Cerebellar nuclear complex (tissue), 1 donor: ENCODE measurements around the gene CPSF2.

Source experiments
- DNase-seq, 2 experiments: peaks; one replicate each; lab custom pipeline; 2025; lab: John Stamatoyannopoulos, UW

The CPSF2 gene

DNA sequence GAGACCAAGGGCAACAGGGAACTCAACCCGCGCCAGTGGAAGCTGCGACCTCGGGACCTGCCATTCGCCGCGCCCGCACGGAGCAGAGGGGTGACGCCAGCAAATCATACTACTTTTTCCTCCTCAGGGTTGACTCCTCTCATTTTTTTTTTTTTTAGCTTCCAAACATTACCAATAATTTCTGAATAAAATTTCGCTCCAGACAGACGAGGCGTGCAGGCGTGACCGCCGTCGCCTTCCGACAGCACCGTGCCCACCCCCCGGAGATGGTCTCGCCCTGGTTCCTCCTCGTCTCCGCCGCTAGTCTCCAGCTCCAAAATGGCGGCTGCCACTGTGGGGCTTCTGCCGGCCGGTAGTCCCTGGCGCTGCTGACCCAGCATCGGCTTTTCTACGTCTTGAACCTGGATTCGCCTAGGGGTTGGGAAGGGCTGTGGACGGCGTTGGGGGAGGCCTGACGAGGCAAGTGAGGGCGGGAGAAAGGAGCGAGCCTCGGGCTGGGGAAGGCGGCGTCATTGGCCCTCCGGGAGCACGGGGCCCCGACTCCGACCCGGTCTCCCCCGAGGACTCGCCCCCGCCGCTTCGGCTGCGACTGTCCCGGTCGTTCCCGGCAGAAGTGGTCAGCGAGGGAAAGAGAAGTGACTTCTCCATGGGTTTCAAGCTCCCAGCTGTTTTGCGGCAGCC lies at the start of gene CPSF2, which contains the start of gene NDUFB1:
CPSF2 (plus strand) TSS at position 300 of the 681 bp plus-strand sequence. CDS start 9,016 bp downstream, outside the sequence.
NDUFB1 (minus strand) TSS at position 37 of the 681 bp plus-strand sequence. CDS start 4,069 bp downstream, outside the sequence.
- peak; percentile 17 to 64 for DNase-seq

DNA sequence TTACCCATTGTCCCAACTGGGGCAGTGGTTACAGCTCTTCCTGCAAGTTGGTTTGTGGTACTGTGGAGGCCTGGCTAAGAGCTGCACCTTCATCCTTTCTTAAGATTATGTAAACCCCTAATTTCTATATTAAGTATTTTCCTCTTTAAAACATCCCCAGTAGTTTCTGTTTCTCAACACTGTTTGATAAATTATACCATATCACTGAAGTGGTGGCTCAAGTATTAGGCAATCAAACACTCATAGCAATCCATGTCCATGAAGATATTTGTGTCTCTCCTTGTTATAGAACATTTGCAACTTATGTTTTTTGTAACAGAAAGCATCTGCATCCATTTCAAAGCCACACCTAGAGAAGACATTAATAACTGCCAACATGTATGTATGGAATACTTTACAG lies 47.2 kb upstream of the CPSF2 start:
- no peak for DNase-seq

DNA sequence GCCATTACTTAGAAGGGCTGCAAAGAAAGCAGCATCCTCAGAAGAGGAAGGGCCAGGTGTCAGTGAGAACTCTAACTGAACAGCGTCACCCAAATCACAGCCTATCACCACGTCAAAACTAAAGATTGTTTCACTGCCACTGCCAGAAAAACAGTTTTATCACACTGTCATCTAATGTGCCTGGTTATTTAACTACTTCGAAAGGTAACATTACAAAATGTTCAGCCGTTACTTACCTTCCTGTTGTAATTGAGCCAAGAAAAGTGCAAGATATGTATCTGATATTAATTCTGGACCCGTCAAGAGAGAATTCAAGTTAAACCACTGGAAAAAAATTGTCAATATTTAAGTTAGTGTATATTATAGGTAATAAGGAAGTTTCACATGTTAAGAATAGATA lies 33.3 kb upstream of the CPSF2 start:
- DNase-seq = no peak

DNA sequence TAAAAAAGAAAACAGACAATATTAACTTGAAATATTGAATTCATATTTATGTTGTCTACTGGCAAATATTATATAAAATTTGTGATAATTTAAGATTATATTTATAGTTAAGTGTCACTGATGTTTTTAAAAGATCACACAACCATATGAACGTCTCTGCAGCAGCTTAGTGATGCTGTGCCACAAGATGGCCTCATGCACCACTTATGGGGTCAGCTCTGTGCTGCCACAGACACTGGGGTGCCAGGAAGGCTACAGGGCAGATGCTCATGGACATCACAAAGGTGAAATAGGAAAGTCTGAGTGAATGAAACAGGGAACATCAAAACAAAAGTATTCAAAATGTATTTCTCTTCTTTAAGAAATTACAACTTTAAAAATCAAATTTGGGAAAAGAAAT lies 28.4 kb upstream of the CPSF2 start:
- DNase-seq = no peak

DNA sequence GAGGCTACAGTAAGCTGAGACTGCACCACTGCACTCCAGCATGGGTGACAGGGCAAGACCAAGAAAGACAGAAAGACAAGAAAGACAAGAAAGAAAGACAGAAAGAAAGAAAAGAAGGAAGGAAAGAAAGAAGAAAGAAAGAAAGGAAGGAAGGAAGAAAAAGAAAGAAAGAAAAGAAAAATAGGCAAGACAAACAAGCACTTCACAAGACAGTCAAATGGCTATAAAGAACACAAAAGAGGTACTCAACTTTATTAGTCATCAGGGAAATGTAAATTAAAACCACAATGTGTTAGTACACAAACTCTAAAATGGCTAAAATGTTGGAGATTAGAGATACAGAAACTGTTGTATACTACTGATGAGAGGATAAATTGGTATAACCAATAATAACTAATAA lies 22.0 kb upstream of the CPSF2 start:
- no peak for DNase-seq

GRCh38 chr14:92103363-92103989 lies 18.3 kb upstream of the CPSF2 start:
- no peak for DNase-seq

- no peak for DNase-seq
Observed at GRCh38 chr14:92105073-92105892, 16.5 kb upstream of the CPSF2 start.

- DNase-seq = peak in 1 of 2 experiments; percentile 11
Observed at GRCh38 chr14:92105893-92106142, 16.0 kb upstream of the CPSF2 start.

- DNase-seq = peak; percentile 48 to 82
Observed at GRCh38 chr14:92106143-92106926, 15.4 kb upstream of the CPSF2 start, which contains the start of gene ATXN3. Gene ATXN3 (minus strand): TSS chr14:92106582. CDS start chr14:92106552, 30 bp downstream.

GRCh38 chr14:92108345-92109254 lies 13.2 kb upstream of the CPSF2 start:
- DNase-seq = no peak

- no peak for DNase-seq
Observed at GRCh38 chr14:92109490-92109889, 12.3 kb upstream of the CPSF2 start.

DNA sequence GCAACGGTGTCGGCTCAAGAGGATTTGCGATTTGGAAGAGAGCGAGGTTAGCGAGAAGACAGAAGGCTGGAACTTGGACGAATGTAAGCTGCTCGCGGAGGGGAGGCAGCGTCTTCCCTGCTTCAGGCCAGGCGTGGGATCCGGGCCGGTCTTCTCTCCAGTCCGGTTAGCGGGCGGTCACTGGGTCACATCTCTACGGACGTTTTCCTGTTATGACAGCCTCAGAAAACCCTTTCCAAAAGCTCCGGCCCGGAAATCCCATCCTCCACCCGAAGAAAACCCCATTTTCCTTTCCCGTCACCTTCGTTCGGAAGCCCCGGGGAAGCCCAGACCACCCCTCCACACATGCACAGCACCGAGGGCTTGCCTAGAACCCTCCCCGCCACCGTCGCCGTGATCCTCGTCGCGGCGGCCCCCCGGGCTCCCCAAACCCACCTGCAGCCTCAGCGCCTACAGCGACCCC lies 531 bp upstream of the CPSF2 start:
- DNase-seq = no peak

DNA sequence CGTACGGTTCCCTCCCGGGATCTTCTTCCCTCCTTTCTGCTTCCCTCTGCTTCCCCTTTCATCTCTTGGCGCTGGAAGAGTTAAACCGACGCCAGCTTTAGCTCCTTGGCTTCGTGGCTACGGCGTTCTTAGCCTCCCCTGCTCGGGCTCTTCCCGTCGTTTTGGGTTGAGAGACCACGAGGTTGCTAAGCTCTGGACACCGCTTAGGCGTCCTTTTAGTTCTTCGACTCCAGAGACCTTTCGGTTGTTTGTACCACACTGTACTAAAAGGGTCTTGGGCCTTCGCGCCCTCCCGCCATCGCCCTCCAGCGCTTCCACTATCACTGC lies 545 bp downstream of the CPSF2 start:
- no peak for DNase-seq

GRCh38 chr14:92122761-92123160 lies 992 bp downstream of the CPSF2 start:
- DNase-seq = no peak

DNA sequence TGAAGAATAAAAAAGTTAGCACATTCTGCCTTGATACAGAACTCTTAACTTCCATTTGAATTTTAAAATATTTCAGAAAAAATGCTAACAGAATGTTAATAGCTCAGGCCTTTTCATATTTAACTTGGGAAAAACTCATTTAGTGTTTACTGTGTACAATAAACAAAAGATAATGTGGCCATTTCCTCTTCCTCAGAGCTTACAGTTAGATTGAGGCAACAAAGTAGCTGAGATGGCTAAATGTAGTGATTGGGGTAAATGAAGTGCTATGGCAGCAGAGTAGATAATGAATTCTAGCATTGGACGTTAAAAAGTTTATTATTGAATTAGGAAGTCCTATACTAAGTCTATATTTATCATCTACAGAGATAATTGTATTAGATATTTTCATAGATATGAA lies 12.7 kb downstream of the CPSF2 start:
- DNase-seq = no peak

GRCh38 chr14:92135269-92135668 lies 13.5 kb downstream of the CPSF2 start:
- no peak for DNase-seq

DNA sequence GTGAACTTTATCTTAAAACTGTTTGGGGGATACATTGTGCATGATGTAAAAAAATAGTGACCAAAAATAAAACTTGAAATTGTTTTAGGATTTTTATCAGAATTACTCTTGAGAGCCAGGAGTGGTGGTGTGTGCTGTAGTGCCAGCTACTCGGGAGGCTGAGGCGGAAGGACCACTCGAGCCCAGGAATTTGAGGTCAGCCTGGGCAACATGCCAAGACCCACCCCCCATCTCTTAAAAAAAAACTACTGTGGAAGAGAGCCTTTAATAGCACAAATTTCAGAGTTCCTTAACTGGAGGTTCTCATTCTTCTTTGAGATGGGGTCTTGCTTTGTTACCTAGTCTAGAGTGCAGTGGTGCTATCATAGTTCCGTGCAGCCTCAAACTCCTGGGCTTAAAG lies 21.5 kb downstream of the CPSF2 start:
- no peak for DNase-seq

DNA sequence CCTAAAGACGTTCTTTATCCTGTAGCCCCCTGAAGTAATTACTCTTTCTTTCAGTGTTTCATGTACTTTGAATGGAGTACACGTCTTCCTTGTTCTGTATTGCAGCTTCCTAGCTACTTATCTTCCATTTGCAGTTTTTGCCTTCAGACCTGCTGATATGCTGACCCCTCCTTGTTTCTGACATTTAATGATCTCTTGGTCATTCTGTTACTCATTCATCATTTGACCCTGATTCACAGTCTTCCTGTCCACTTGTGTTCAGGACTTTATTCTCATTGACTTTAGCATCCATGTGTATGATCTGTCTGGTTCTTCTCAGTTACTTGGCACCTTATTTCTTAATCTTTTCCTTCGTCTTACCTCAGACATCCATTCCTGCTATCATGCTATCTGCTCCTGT lies 22.2 kb downstream of the CPSF2 start:
- no peak for DNase-seq

DNA sequence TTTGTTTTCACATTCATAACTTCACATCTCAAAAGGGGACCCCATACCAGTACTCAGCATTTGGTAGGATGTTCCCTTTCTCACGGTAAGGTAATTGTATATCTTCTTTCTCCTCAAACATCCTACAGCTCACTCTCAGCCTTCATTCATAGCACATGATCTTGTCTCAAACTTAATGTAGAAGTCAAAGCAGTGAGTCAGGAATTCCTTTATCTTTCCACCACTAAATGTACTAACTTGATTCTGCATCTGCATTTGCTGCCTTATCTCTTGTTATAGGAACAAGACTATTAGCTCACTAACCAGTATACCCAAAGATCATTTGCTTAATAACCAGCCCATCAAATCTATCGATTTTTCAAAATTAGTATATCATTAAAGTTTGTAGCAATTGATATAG lies 22.9 kb downstream of the CPSF2 start:
- DNase-seq = no peak

GRCh38 chr14:92153581-92153980 lies 31.8 kb downstream of the CPSF2 start:
- no peak for DNase-seq

- DNase-seq = no peak
Observed at GRCh38 chr14:92154283-92154942, 32.6 kb downstream of the CPSF2 start.
